Activated CD4-positive, alpha-beta T cell treated with anti-CD3 and anti-CD28 coated beads, Interleukin-2, amount 10 ng/mL, durations not matched to agents 24 days and 14 days (primary cell): Measurements from ENCODE around the gene IL31. TPM values are rescaled to one million over a fixed set of nuclear protein-coding genes. Genes with fewer than 3 reads are reported as not detected.
A peak's percentile ranks its signal among the peaks of the same experiment; 100 is the strongest.

Experiments used
- DNase-seq: peaks from one replicate; pipeline ENCODE4 v3.0.0; 2022
- H3K27ac Mint-ChIP-seq: one replicate; pipeline ENCODE4 v1.8.0; 2022; ENCODE audit warnings: mild to moderate bottlenecking, mixed read lengths
- H3K27me3 Mint-ChIP-seq: one replicate; pipeline ENCODE4 v1.8.0; 2022; ENCODE audit warnings: mixed read lengths
- H3K36me3 Mint-ChIP-seq: one replicate; pipeline ENCODE4 v1.8.0; 2022; ENCODE audit warnings: low read depth, mild to moderate bottlenecking, mixed read lengths
- H3K4me1 Mint-ChIP-seq: one replicate; pipeline ENCODE4 v1.8.0; 2021; ENCODE audit warnings: mixed read lengths
- H3K4me3 Mint-ChIP-seq: one replicate; pipeline ENCODE4 v1.8.0; 2022; ENCODE audit warnings: mild to moderate bottlenecking, moderate library complexity, mixed read lengths
- H3K9me3 Mint-ChIP-seq: one replicate; pipeline ENCODE4 v1.8.0; 2021; ENCODE audit warnings: mixed read lengths
- intact Hi-C: fragments of 100-400 bp; cut with micrococcal nuclease; formaldehyde crosslinking; loops from one replicate; pipeline ENCODE4 v1.15.1; 2023
- total RNA-seq: library from RNA; stranded (reverse); gene quantifications from 2 replicates; pipeline ENCODE4 v1.2.3, GENCODE V29; 2022

The IL31 gene
- total RNA-seq, 1 donor from 2014 or later = 2.5 TPM

DNA sequence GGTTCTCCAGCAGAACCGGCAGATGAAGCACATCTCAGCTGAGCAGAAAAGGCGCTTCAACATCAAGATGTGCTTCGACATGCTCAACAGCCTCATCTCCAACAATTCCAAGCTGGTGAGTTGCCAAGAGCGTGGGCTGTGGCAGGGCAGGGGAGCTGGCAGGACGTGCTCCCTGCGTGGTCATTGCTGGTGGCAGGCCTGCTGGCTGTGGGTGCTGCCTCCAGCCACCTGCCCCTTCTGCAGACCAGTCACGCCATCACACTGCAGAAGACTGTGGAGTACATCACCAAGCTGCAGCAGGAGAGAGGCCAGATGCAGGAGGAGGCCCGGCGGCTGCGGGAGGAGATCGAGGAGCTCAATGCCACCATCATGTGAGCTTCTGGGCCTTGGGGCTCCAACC, 35.8 kb downstream of the IL31 start:
- no peaks in the 10 kb centered on the region for H3K9me3 Mint-ChIP-seq
- no peak overlapping the region for H3K4me3 Mint-ChIP-seq
- no peak overlapping the region for H3K27ac Mint-ChIP-seq
- DNase-seq = no peak
- no peaks in the 10 kb centered on the region for H3K4me1 Mint-ChIP-seq
- intact Hi-C loops = no loop called here
- peaks cover 31% of the 10 kb centered on the region for H3K36me3 Mint-ChIP-seq
- no peaks in the 10 kb centered on the region for H3K27me3 Mint-ChIP-seq

- intact Hi-C loops = no loop called here
- no peak for DNase-seq
- H3K4me1 Mint-ChIP-seq = no peaks in the 10 kb centered on the region
- peaks cover 31% of the 10 kb centered on the region for H3K36me3 Mint-ChIP-seq
- no peaks in the 10 kb centered on the region for H3K9me3 Mint-ChIP-seq
- no peak overlapping the region for H3K27ac Mint-ChIP-seq
- no peaks in the 10 kb centered on the region for H3K27me3 Mint-ChIP-seq
- H3K4me3 Mint-ChIP-seq = no peak overlapping the region
These were observed 36.3 kb downstream of the IL31 start for GRCh38 chr12:122137681-122138080.

DNA sequence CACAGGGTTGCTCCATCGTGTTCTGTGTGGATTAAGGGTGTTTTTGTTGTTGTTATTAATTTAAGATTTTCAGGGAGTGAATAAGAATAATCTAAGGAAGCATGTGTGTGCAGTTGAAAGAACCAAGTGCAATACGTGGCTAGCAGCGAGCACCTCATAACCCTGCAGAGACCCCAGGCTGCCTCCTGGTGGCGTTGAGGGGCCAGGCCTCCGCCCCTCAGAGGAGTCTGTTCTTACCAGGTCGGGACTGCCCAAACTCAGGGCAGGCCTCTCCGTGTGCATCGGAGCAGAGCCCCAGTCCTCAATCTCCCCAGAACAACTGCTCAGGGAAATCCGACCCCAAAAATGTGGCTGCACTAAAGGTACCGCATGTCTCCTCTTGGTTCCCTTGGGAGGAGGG, 36.8 kb downstream of the IL31 start:
- intact Hi-C loops = no loop called here
- Mint-ChIP-seq H3K36me3 (peaks cover 28% of the 10 kb centered on the region), H3K9me3 (no peaks in the 10 kb centered on the region), H3K4me3 (no peak overlapping the region), H3K4me1 (no peaks in the 10 kb centered on the region), H3K27me3 (no peaks in the 10 kb centered on the region), H3K27ac (no peak overlapping the region)
- DNase-seq = no peak

GRCh38 chr12:122135437-122136031, 38.5 kb downstream of the IL31 start:
- H3K36me3 Mint-ChIP-seq = peaks cover 31% of the 10 kb centered on the region
- H3K27me3 Mint-ChIP-seq = no peaks in the 10 kb centered on the region
- intact Hi-C loops = no loop called here
- no peak overlapping the region for H3K27ac Mint-ChIP-seq
- no peaks in the 10 kb centered on the region for H3K4me1 Mint-ChIP-seq
- DNase-seq = no peak
- H3K9me3 Mint-ChIP-seq = no peaks in the 10 kb centered on the region
- H3K4me3 Mint-ChIP-seq = no peak overlapping the region

DNA sequence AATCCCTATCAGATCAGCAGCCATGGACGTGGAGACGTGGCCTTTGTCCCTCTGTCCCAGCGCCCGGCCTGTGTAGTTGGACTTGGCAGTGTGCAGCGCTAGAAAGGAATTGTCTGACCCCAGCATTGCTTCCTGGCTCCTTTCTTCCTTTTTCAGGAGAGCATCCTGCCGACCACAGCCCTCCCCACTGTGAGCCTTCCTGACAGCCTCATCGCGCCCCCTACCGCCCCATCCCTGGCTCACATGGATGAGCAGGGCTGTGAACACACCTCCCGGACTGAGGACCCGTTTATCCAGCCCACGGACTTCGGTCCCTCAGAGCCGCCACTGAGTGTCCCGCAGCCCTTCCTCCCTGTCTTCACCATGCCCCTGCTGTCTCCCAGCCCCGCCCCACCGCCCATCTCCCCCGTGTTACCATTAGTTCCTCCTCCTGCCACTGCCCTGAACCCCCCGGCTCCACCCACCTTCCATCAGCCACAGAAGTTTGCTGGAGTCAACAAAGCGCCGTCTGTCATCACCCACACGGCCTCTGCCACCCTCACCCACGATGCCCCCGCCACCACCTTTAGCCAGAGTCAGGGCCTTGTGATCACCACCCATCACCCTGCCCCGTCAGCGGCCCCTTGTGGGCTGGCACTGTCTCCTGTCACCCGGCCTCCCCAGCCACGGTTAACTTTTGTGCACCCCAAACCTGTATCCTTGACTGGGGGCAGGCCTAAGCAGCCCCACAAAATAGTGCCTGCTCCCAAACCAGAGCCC, 40.6 kb downstream of the IL31 start:
- Mint-ChIP-seq H3K9me3 (no peaks in the 10 kb centered on the region), H3K36me3 (peaks cover 32% of the 10 kb centered on the region), H3K4me1 (no peaks in the 10 kb centered on the region), H3K27ac (no peak overlapping the region), H3K4me3 (no peak overlapping the region), H3K27me3 (no peaks in the 10 kb centered on the region)
- intact Hi-C loops = loop anchor here (5.0 kb wide), 1 partner anchor 134 kb away; the partner anchor contains the start of gene VPS33A
- no peak for DNase-seq

DNA sequence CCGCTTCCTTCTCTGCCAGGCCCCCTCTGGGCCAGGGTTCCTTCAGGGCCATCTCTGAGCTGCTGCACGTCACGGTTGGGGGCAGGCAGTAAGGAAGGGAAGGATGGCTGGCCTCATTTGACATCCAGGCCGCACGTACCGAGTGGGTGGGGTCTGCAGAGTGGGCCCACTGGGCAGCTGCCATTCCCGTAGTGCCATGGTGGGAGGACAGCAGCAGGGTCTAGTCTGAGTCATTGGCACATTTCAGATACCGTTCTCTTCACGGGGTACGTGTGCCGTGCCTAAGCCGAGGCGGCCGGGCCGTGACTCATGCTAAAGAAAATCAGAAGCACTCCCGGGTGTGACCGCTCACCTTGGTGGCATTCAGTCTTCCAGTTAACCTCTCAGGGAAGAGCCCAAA, 43.9 kb downstream of the IL31 start:
- Mint-ChIP-seq H3K27me3 (no peaks in the 10 kb centered on the region), H3K4me3 (no peak overlapping the region), H3K27ac (no peak overlapping the region), H3K4me1 (peaks cover 4% of the 10 kb centered on the region), H3K36me3 (peaks cover 33% of the 10 kb centered on the region), H3K9me3 (no peaks in the 10 kb centered on the region)
- intact Hi-C loops = loop anchor here (5.0 kb wide), 1 partner anchor 137 kb away; the partner anchor contains the start of gene VPS33A
- no peak for DNase-seq

DNA sequence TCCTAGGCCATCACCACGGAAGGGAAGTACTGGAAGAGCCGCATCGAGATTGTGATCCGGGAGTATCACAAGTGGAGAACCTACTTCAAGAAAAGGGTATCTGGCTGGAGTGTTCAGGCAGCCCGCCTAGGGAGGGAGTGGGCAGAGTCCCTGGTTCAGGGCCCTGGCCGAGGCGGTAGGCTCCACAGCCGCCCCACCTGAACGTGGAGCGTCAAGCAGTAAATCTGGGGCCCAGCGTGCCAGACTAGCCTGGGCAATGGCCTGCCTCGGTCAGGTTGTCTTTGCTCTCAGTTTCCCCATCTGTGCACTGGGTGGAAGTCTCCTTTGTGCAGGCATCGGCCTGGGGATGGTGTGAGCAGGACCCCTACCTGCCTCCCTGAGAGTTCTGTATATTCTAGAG, 44.9 kb downstream of the IL31 start:
- no peak for DNase-seq
- Mint-ChIP-seq H3K27me3 (no peaks in the 10 kb centered on the region), H3K36me3 (peaks cover 29% of the 10 kb centered on the region), H3K27ac (no peak overlapping the region), H3K9me3 (no peaks in the 10 kb centered on the region), H3K4me3 (no peak overlapping the region), H3K4me1 (peaks cover 4% of the 10 kb centered on the region)
- intact Hi-C loops = no loop called here

GRCh38 chr12:122128481-122128880, 45.5 kb downstream of the IL31 start:
- H3K27me3 Mint-ChIP-seq = no peaks in the 10 kb centered on the region
- H3K4me1 Mint-ChIP-seq = peaks cover 9% of the 10 kb centered on the region
- peaks cover 23% of the 10 kb centered on the region for H3K36me3 Mint-ChIP-seq
- no peaks in the 10 kb centered on the region for H3K9me3 Mint-ChIP-seq
- DNase-seq = no peak
- intact Hi-C loops = no loop called here
- no peak overlapping the region for H3K4me3 Mint-ChIP-seq
- H3K27ac Mint-ChIP-seq = no peak overlapping the region

- Mint-ChIP-seq H3K9me3 (no peaks in the 10 kb centered on the region), H3K4me1 (peaks cover 12% of the 10 kb centered on the region), H3K27ac (no peak overlapping the region), H3K4me3 (no peak overlapping the region), H3K27me3 (no peaks in the 10 kb centered on the region), H3K36me3 (peaks cover 20% of the 10 kb centered on the region)
- intact Hi-C loops = no loop called here
- DNase-seq = no peak
These were observed 46.2 kb downstream of the IL31 start for GRCh38 chr12:122127839-122128238.

DNA sequence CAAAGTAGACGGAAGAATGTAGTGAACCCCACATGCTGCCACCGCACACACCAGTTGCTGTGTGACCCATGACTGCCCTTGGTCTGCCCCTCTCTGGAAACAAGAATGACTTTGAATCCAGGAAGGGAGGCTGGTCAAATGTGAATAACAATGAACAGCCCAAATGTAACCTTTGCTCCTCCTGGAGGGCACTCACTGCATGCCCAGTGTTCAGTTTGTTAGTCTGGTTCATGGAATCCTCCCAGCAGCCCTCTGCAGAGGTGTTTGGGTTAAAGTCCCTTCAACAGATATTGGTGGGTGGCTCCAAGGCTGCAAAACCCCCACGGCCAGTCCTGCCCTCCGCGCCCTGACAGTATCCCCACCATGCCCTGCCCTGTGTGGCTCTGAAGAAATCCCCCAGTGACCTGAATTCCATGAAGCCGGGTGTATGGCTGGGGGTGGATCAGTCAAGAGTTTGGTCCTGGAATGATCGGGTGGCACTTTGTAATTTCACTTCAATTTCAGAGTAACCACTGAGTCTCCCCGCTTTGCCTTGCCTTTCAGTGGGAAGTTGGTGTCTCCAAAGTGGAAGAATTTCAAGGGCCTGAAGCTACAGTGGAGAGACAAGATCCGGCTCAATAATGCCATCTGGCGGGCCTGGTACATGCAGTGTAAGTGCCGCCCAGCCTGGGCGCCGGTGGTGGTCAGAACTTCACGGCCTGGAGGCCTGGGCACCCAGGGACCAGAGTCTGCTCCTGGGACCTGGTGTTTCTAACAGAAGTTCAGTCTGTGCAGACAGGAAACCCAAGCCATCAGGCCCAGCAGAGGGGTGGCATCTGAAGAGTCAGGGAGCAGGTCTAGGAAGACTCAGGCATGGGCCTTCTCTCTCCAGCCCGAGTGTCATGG, 47.1 kb downstream of the IL31 start:
- intact Hi-C loops = no loop called here
- H3K27ac Mint-ChIP-seq = no peak overlapping the region
- no peak for DNase-seq
- H3K9me3 Mint-ChIP-seq = no peaks in the 10 kb centered on the region
- H3K27me3 Mint-ChIP-seq = no peaks in the 10 kb centered on the region
- H3K4me3 Mint-ChIP-seq = no peak overlapping the region
- peaks cover 15% of the 10 kb centered on the region for H3K4me1 Mint-ChIP-seq
- H3K36me3 Mint-ChIP-seq = peaks cover 17% of the 10 kb centered on the region

- Mint-ChIP-seq H3K36me3 (peaks cover 17% of the 10 kb centered on the region), H3K27me3 (no peaks in the 10 kb centered on the region), H3K27ac (peak overlapping the region; percentile 20), H3K9me3 (no peaks in the 10 kb centered on the region), H3K4me1 (peaks cover 20% of the 10 kb centered on the region), H3K4me3 (no peak overlapping the region)
- DNase-seq = no peak
- intact Hi-C loops = no loop called here
These were observed 47.7 kb downstream of the IL31 start for GRCh38 chr12:122126342-122126635.

- intact Hi-C loops = no loop called here
- peak overlapping the region; percentile 20 for H3K27ac Mint-ChIP-seq
- peaks cover 20% of the 10 kb centered on the region for H3K4me1 Mint-ChIP-seq
- peaks cover 12% of the 10 kb centered on the region for H3K36me3 Mint-ChIP-seq
- no peak for DNase-seq
- no peak overlapping the region for H3K4me3 Mint-ChIP-seq
- no peaks in the 10 kb centered on the region for H3K9me3 Mint-ChIP-seq
- H3K27me3 Mint-ChIP-seq = no peaks in the 10 kb centered on the region
These were observed 48.3 kb downstream of the IL31 start for GRCh38 chr12:122125452-122126341.

- DNase-seq = no peak
- no peaks in the 10 kb centered on the region for H3K27me3 Mint-ChIP-seq
- peaks cover 8% of the 10 kb centered on the region for H3K36me3 Mint-ChIP-seq
- H3K4me3 Mint-ChIP-seq = no peak overlapping the region
- H3K4me1 Mint-ChIP-seq = peaks cover 20% of the 10 kb centered on the region
- intact Hi-C loops = no loop called here
- H3K27ac Mint-ChIP-seq = no peak overlapping the region
- H3K9me3 Mint-ChIP-seq = no peaks in the 10 kb centered on the region
These were observed 49.7 kb downstream of the IL31 start for GRCh38 chr12:122124370-122124769.
